Amniotic stem cell (primary cell): ENCODE results near the gene SLC25A39.

ENCODE experiments used
- DNase-seq: peaks from one replicate; lab custom pipeline; 2025; lab: John Stamatoyannopoulos, UW

The SLC25A39 gene

GRCh38 chr17:44279346-44279665, 45.3 kb downstream of the SLC25A39 start:
- no peak for DNase-seq

GRCh38 chr17:44277976-44278375, 46.6 kb downstream of the SLC25A39 start:
- no peak for DNase-seq

GRCh38 chr17:44273607-44274006, 51.0 kb downstream of the SLC25A39 start:
- no peak for DNase-seq

- no peak for DNase-seq
These were observed 51.7 kb downstream of the SLC25A39 start for GRCh38 chr17:44272954-44273353.

GRCh38 chr17:44272321-44272951, 52.2 kb downstream of the SLC25A39 start:
- DNase-seq = no peak
